Islet of Langerhans (tissue), 1 donor: ENCODE results near the gene IRF2.

Experiments
- FAIRE-seq: peaks from one replicate; lab custom pipeline; 2011; peaks lifted over from hg19 to GRCh38; lab: Jason Lieb, UNC

IRF2 gene

GRCh38 chr4:184428787-184429186 is 45.6 kb downstream of the IRF2 start:
- FAIRE-seq, result no peak

- FAIRE-seq, result no peak
Measured at GRCh38 chr4:184427687-184428086, 46.7 kb downstream of the IRF2 start.

- FAIRE-seq, result no peak
Measured at GRCh38 chr4:184427093-184427492, 47.3 kb downstream of the IRF2 start.

- no peak for FAIRE-seq
Measured at GRCh38 chr4:184424993-184425758, 49.2 kb downstream of the IRF2 start.

- no peak for FAIRE-seq
Measured at GRCh38 chr4:184424279-184424678, 50.1 kb downstream of the IRF2 start.

- FAIRE-seq, result no peak
Measured at GRCh38 chr4:184423003-184423686, 51.2 kb downstream of the IRF2 start.

- FAIRE-seq, result no peak
Measured at GRCh38 chr4:184422378-184422777, 52.0 kb downstream of the IRF2 start.

- FAIRE-seq, result no peak
Measured at GRCh38 chr4:184421533-184422155, 52.7 kb downstream of the IRF2 start.

GRCh38 chr4:184420881-184421416 is 53.4 kb downstream of the IRF2 start:
- no peak for FAIRE-seq

- no peak for FAIRE-seq
Measured at GRCh38 chr4:184420402-184420801, 53.9 kb downstream of the IRF2 start.

- FAIRE-seq, result no peak
Measured at GRCh38 chr4:184419976-184420375, 54.4 kb downstream of the IRF2 start.

GRCh38 chr4:184417802-184418511 is 56.4 kb downstream of the IRF2 start:
- FAIRE-seq, result no peak

- FAIRE-seq, result no peak
Measured at GRCh38 chr4:184416913-184417734, 57.2 kb downstream of the IRF2 start.

GRCh38 chr4:184415071-184415470 is 59.3 kb downstream of the IRF2 start:
- no peak for FAIRE-seq

- no peak for FAIRE-seq
Measured at GRCh38 chr4:184413261-184414046, 60.9 kb downstream of the IRF2 start.

- no peak for FAIRE-seq
Measured at GRCh38 chr4:184410748-184411147, 63.6 kb downstream of the IRF2 start.

- no peak for FAIRE-seq
Measured at GRCh38 chr4:184409911-184410692, 64.2 kb downstream of the IRF2 start.

- FAIRE-seq, result no peak
Measured at GRCh38 chr4:184409502-184409901, 64.8 kb downstream of the IRF2 start.

- FAIRE-seq, result no peak
Measured at GRCh38 chr4:184408684-184409081, 65.7 kb downstream of the IRF2 start.
